ENCODE results near the gene LAMTOR5. TPM values are rescaled to one million over a fixed set of nuclear protein-coding genes. Genes with fewer than 3 reads are reported as not detected.

LAMTOR5 gene
- polyA plus RNA-seq (2011; rRNA removed) = 288 and 300 TPM in 2 replicates
- 68.1 and 84.9 TPM in 2 replicates for polyA minus RNA-seq (2011; rRNA and poly(A)+ RNA removed)

- H3K9me3 ChIP-seq (ENCODE audit: control insufficient read depth, insufficient read depth, low read length) = no peaks in the 10 kb centered on the region; the same call in 1 of the 2 replicates
- peak; percentile 65 for DNase-seq (ENCODE audit: low read depth, low spot score)
- peak within 1 kb of the TSS; percentile 93 for H3K27ac ChIP-seq (ENCODE audit: low read depth, low read length)
- peak within 1 kb of the TSS; percentile 98 for H3K4me3 ChIP-seq (ENCODE audit: low read depth, low read length)
- CTCF ChIA-PET = interaction anchor here (1.5 to 10.5 kb wide), 9 partner anchors 53 to 319 kb away, joined by 6 to 378 read pairs (median 13); partner anchors contain the start of genes KCNC4 and RBM15
- no peaks in the 10 kb centered on the region for H3K27me3 ChIP-seq (ENCODE audit: control insufficient read depth, insufficient read depth, low read length)
- TF ChIP-seq CTCF (IDR thresholded peaks at IDR 0.05; ENCODE audit: low read depth, low read length) = no peak
- POLR2A ChIA-PET = interaction anchor here (1.0 kb wide), 1 partner anchor 69 kb away, joined by 3 read pairs; the partner anchor contains the start of gene RBM15
These were observed at the start of gene LAMTOR5 for GRCh38 chr1:110407260-110408210. TSS of gene LAMTOR5 (minus strand) at chr1:110407694. CDS start at chr1:110407620, 74 bp downstream.

GRCh38 chr1:110457206-110457605 is 49.7 kb upstream of the LAMTOR5 start:
- no peak for TF ChIP-seq CTCF (IDR thresholded peaks at IDR 0.05; ENCODE audit: low read depth, low read length)
- H3K27ac ChIP-seq (ENCODE audit: low read depth, low read length) = no peak overlapping the region
- no peak overlapping the region for H3K4me3 ChIP-seq (ENCODE audit: low read depth, low read length)
- DNase-seq (ENCODE audit: low read depth, low spot score) = no peak
- POLR2A ChIA-PET = no interaction called here
- peaks cover 33% of the 10 kb centered on the region for H3K27me3 ChIP-seq (ENCODE audit: control insufficient read depth, insufficient read depth, low read length)
- CTCF ChIA-PET = interaction anchor here (1.1 to 14.2 kb wide), 4 partner anchors 38 to 260 kb away, joined by 5 to 571 read pairs (median 330); partner anchors contain the start of genes KCNC4 and LAMTOR5
- no peaks in the 10 kb centered on the region for H3K9me3 ChIP-seq (ENCODE audit: control insufficient read depth, insufficient read depth, low read length)

GRCh38 chr1:110455151-110455550 is 47.7 kb upstream of the LAMTOR5 start:
- peaks cover 54% of the 10 kb centered on the region for H3K27me3 ChIP-seq (ENCODE audit: control insufficient read depth, insufficient read depth, low read length)
- ChIA-PET CTCF (interaction anchor here (0.8 to 14.2 kb wide), 9 partner anchors 41 to 1627 kb away, joined by 3 to 571 read pairs (median 7); partner anchors contain the start of genes KCNC4 and RBM15), POLR2A (no interaction called here)
- TF ChIP-seq CTCF (IDR thresholded peaks at IDR 0.05; ENCODE audit: low read depth, low read length) = no peak
- no peak for DNase-seq (ENCODE audit: low read depth, low spot score)
- no peak overlapping the region for H3K27ac ChIP-seq (ENCODE audit: low read depth, low read length)
- no peak overlapping the region for H3K4me3 ChIP-seq (ENCODE audit: low read depth, low read length)
- no peaks in the 10 kb centered on the region for H3K9me3 ChIP-seq (ENCODE audit: control insufficient read depth, insufficient read depth, low read length)

- no peak overlapping the region for H3K4me3 ChIP-seq (ENCODE audit: low read depth, low read length)
- POLR2A ChIA-PET = no interaction called here
- no peak overlapping the region for H3K27ac ChIP-seq (ENCODE audit: low read depth, low read length)
- TF ChIP-seq CTCF (IDR thresholded peaks at IDR 0.05; ENCODE audit: low read depth, low read length) = no peak
- CTCF ChIA-PET = interaction anchor here (1.4 to 14.2 kb wide), 6 partner anchors 41 to 257 kb away, joined by 6 to 571 read pairs (median 13); partner anchors contain the start of gene KCNC4
- peaks cover 56% of the 10 kb centered on the region for H3K27me3 ChIP-seq (ENCODE audit: control insufficient read depth, insufficient read depth, low read length)
- H3K9me3 ChIP-seq (ENCODE audit: control insufficient read depth, insufficient read depth, low read length) = no peaks in the 10 kb centered on the region
- DNase-seq (ENCODE audit: low read depth, low spot score) = no peak
These were observed 46.8 kb upstream of the LAMTOR5 start for GRCh38 chr1:110454328-110454727.
